K562 (cell line): Measurements from ENCODE around the gene PEPD. TPM values are rescaled to one million over a fixed set of nuclear protein-coding genes. Genes with fewer than 3 reads are reported as not detected.

ENCODE experiments used
- ATAC-seq: fragments of 200-7000 bp; cut with Tn5 transposase; 3 replicates; pipeline ENCODE4 v1.9.1; 2020; ENCODE audit warnings: moderate library complexity
- BruUV-seq: library from RNA; stranded (reverse); fragments of 400-500 nt; replicated peaks from 2 replicates; lab custom pipeline; 2021; lab: Mats Ljungman, UMichigan
- CTCF ChIA-PET: fragments of 300-600 bp; formaldehyde crosslinking; extraction: SDS; loops from one replicate; lab custom pipeline; 2021; ENCODE audit warnings: low intra/inter-chr PET ratio; lab: Yijun Ruan, JAX
- POLR2A ChIA-PET: fragments of 300-600, 350-650 bp; sonication (Branson Sonifier 250); formaldehyde crosslinking; extraction: SDS; loops from one replicate; lab custom pipeline; 2021; ENCODE audit warnings: antibody characterized with exemption, inconsistent platforms; lab: Yijun Ruan, JAX
- DNase-seq, 4 experiments: peaks; one replicate each; pipeline versions ENCODE4 v3.0.0 to v3.0.0-alpha.2; 2011 to 2018; ENCODE audit warnings: low spot score in 3 of 4, mixed read lengths in 3 of 4; ENCODE audit errors: extremely low read depth in 1 of 4
- FAIRE-seq: peaks from 2 replicates; lab custom pipeline; 2011; peaks lifted over from hg19 to GRCh38; lab: Jason Lieb, UNC
- H2AFZ ChIP-seq: 2 replicates; pipeline ENCODE4 v1.6.0; 2011; ENCODE audit warnings: low read depth, low read length, control low read depth, inconsistent platforms
- H3K27ac ChIP-seq: fragments of 200-600 bp; 3 replicates; pipeline ENCODE4 v1.8.0; 2011; ENCODE audit warnings: low read depth, mild to moderate bottlenecking, control low read depth, inconsistent platforms, low read length, moderate library complexity, mixed read lengths; ENCODE audit errors: extremely low read depth
- H3K27me3 ChIP-seq, 2 experiments: fragments of 300-600 bp in 1 of 2; 2 replicates in 1 of 2; 3 replicates in 1 of 2; pipeline versions ENCODE4 v1.6.0 to v1.8.0; 2011; ENCODE audit warnings: inconsistent platforms in 2 of 2, low read length in 2 of 2, mild to moderate bottlenecking in 1 of 2, mixed read lengths in 1 of 2, moderate library complexity in 1 of 2; ENCODE audit not compliant: control insufficient read depth in 2 of 2, insufficient read depth in 2 of 2
- H3K36me3 ChIP-seq: fragments of 300-600 bp; 3 replicates; pipeline ENCODE4 v1.8.0; 2011; ENCODE audit warnings: mild to moderate bottlenecking, low read length, inconsistent platforms; ENCODE audit not compliant: control insufficient read depth, insufficient read depth
- H3K4me1 ChIP-seq, 2 experiments: fragments of 200-600 bp in 1 of 2; replicated peaks in 1 of 2; 2 replicates in 1 of 2; 3 replicates in 1 of 2; pipeline versions ENCODE4 v1.5.1 to v1.8.0; 2011; ENCODE audit warnings: inconsistent platforms in 2 of 2, low read length in 2 of 2, mild to moderate bottlenecking in 1 of 2, mixed read lengths in 1 of 2, moderate library complexity in 1 of 2; ENCODE audit not compliant: control insufficient read depth in 2 of 2, insufficient read depth in 2 of 2
- H3K4me2 ChIP-seq: 2 replicates; pipeline ENCODE4 v1.6.1; 2011; ENCODE audit warnings: low read length, control low read depth, inconsistent platforms, mixed read lengths; ENCODE audit not compliant: insufficient read depth
- H3K4me3 ChIP-seq: fragments of 200-600 bp; sonication (generic), shearing (Covaris generic); 2 replicates; pipeline ENCODE4 v1.5.1; 2016; ENCODE audit warnings: control low read depth, inconsistent platforms
- H3K79me2 ChIP-seq: fragments of 200-600 bp; 3 replicates; pipeline ENCODE4 v1.8.0; 2011; ENCODE audit warnings: low read length, inconsistent platforms; ENCODE audit not compliant: control insufficient read depth, insufficient read depth
- H3K9ac ChIP-seq, 2 experiments: 2 replicates each; pipeline versions ENCODE4 v1.6.0 to v1.6.1; 2011; ENCODE audit warnings: low read depth in 2 of 2, low read length in 2 of 2, control low read depth in 1 of 2, inconsistent platforms in 1 of 2, mild to moderate bottlenecking in 1 of 2, mixed read lengths in 1 of 2; ENCODE audit not compliant: insufficient read depth in 1 of 2
- H3K9me1 ChIP-seq: one replicate; pipeline ENCODE4 v1.6.0; 2011; ENCODE audit warnings: inconsistent platforms, mild to moderate bottlenecking, low read length, moderate library complexity; ENCODE audit not compliant: control insufficient read depth, insufficient read depth
- H3K9me3 ChIP-seq: replicated peaks from 2 replicates; pipeline ENCODE4 v1.5.1; 2011; ENCODE audit warnings: low read depth, low read length, inconsistent platforms; ENCODE audit not compliant: control insufficient read depth, insufficient read depth
- H4K20me1 ChIP-seq: replicated peaks from 2 replicates; pipeline ENCODE4 v1.6.1; 2011; ENCODE audit warnings: low read length, inconsistent platforms, mixed read lengths; ENCODE audit not compliant: control insufficient read depth, insufficient read depth
- FOS ChIP-seq: IDR thresholded peaks from 3 replicates; pipeline ENCODE4 v1.6.1; 2011; ENCODE audit not compliant: insufficient read length; ENCODE audit errors: extremely low read depth
- GTF3C2 ChIP-seq: IDR thresholded peaks from 3 replicates; pipeline ENCODE4 v1.6.1; 2011; ENCODE audit warnings: borderline replicate concordance, mild to moderate bottlenecking, moderate library complexity; ENCODE audit not compliant: insufficient read length; ENCODE audit errors: extremely low read depth
- ZNF197 ChIP-seq: fragments of 200-800 bp; sonication (Bioruptor generic); IDR thresholded peaks from 2 replicates; pipeline ENCODE4 v1.6.1; 2016; ENCODE audit warnings: low read depth, missing genetic modification characterization, missing compliant biosample characterization
- ZNF561 ChIP-seq: fragments of 450-650 bp; formaldehyde crosslinking; conservative IDR thresholded peaks from 2 replicates; pipeline ENCODE4 v1.4.0; 2020; ENCODE audit warnings: mild to moderate bottlenecking, moderate library complexity
- WGBS: fragments of 100-300 bp; shearing (Covaris generic); methylation state at CpG from one replicate; pipeline ENCODE4 v1.1.6; 2016; ENCODE audit warnings: low coverage, mixed read lengths; ENCODE audit not compliant: insufficient coverage; ENCODE audit errors: missing lambda C conversion rate; 5-methylcytosine and 5-hydroxymethylcytosine counted together
- in situ Hi-C: fragments of 300-500 bp; cut with MboI; formaldehyde crosslinking; loops from 4 replicates; pipeline ENCODE4 v1.15.0; 2018; ENCODE audit warnings: inconsistent platforms, mixed read lengths
- intact Hi-C: fragments of 100-400 bp; cut with micrococcal nuclease; formaldehyde crosslinking; loops from 2 replicates; pipeline ENCODE4 v1.14.2; 2022
- polyA plus RNA-seq, 8 experiments: library from polyadenylated mRNA; depleted of rRNA in 4 of 8; stranded (reverse) in 5 of 8; unstranded in 3 of 8; fragments of >200 nt; fragmentation: Nextera tagmentation in 2 of 8; fragmentation: Illumina TruSeq in 1 of 8; extraction: Ambion mirVana in 2 of 8; extraction: Trizol in 1 of 8; gene quantifications; 2 replicates each; pipeline versions ENCODE4 v1.2.1 to v1.2.3, GENCODE V29; 2011 to 2014; ENCODE audit warnings: inconsistent platforms in 1 of 8, missing spikeins in 1 of 8
- total RNA-seq, 7 experiments: library from RNA; depleted of rRNA in 6 of 7; stranded (reverse); fragments of >200 nt in 6 of 7; fragmentation: Illumina TruSeq in 2 of 7; extraction: Trizol in 2 of 7; gene quantifications; 2 replicates each; pipeline versions ENCODE4 v1.2.1 to v1.2.3, GENCODE V29; 2011 to 2021; ENCODE audit warnings: low replicate concordance in 1 of 7

Gene PEPD
- total and polyA plus RNA-seq, 9 of the 15 experiments (the other 6 are each of a cell fraction or from before 2014, with no cell fraction given): 1.3 to 19.2 (median 16.0) TPM

- Histone ChIP-seq H3K4me1 (no peaks in the 10 kb centered on the region), H3K27ac (no peak overlapping the region), H3K9me3 (no peaks in the 10 kb centered on the region), H3K27me3 (no peaks in the 10 kb centered on the region; a peak in 1 of 5 replicates), H3K9ac (no peak overlapping the region), H3K36me3 (no peaks in the 10 kb centered on the region), H3K4me2 (no peak overlapping the region), H3K9me1 (no peaks in the 10 kb centered on the region), H3K79me2 (no peaks in the 10 kb centered on the region), H3K4me3 (no peak overlapping the region), H4K20me1 (0 out of 2 replicates have a peak, but pooled peaks cover 4% of the 10 kb centered on the region), H2AFZ (no peak overlapping the region)
- no peak for TF ChIP-seq FOS
- no peak for TF ChIP-seq ZNF197 (CRISPR knock-in tag)
- no peak for TF ChIP-seq ZNF561 (CRISPR knock-in tag)
- TF ChIP-seq GTF3C2: no peak
- no peak for ATAC-seq
- 31% methylated on average over 7 of the region's 8 CpGs for WGBS
- ChIA-PET POLR2A (interaction anchor here (0.6 kb wide), 1 partner anchor 28 kb away, joined by 3 read pairs; no protein-coding TSS in a partner anchor), CTCF (no interaction called here)
- BruUV-seq: no TSS peak
- FAIRE-seq: no peak
- no peak for DNase-seq
- in situ Hi-C loops (no loop called here), intact Hi-C loops (no loop called here)
Observed at GRCh38 chr19:33492951-33493350, 28.6 kb downstream of the PEPD start.
